C4-2B (cell line): ENCODE results near the gene MT1HL1.

ENCODE experiments used
- H3K27ac ChIP-seq: fragments of 450-650 bp; 2 replicates; pipeline ENCODE4 v1.5.1; 2017
- CTCF ChIP-seq: fragments of 450-650 bp; conservative IDR thresholded peaks from 2 replicates; pipeline ENCODE4 v1.5.1; 2017; ENCODE audit warnings: mild to moderate bottlenecking
- ZFX ChIP-seq: fragments of 450-650 bp; IDR thresholded peaks from 2 replicates; pipeline ENCODE4 v1.6.1; 2017

MT1HL1 gene

GRCh38 chr1:237013608-237014007 is 9.4 kb upstream of the MT1HL1 start:
- no peak overlapping the region for H3K27ac ChIP-seq
- TF ChIP-seq ZFX (no peak), CTCF (no peak)

GRCh38 chr1:237012788-237013383 is 8.6 kb upstream of the MT1HL1 start:
- no peak overlapping the region for H3K27ac ChIP-seq
- TF ChIP-seq CTCF: no peak

GRCh38 chr1:237012361-237012760 is 8.1 kb upstream of the MT1HL1 start:
- H3K27ac ChIP-seq: no peak overlapping the region
- TF ChIP-seq CTCF: no peak
- no peak for TF ChIP-seq ZFX

- no peak overlapping the region for H3K27ac ChIP-seq
- TF ChIP-seq CTCF: no peak
- no peak for TF ChIP-seq ZFX
Measured at GRCh38 chr1:237011432-237011831, 7.2 kb upstream of the MT1HL1 start.

- no peak overlapping the region for H3K27ac ChIP-seq
Measured at GRCh38 chr1:237009611-237010010, 5.4 kb upstream of the MT1HL1 start.

GRCh38 chr1:237007147-237007881 is 3.1 kb upstream of the MT1HL1 start:
- no peak overlapping the region for H3K27ac ChIP-seq
- TF ChIP-seq ZFX (no peak), CTCF (no peak)

More at GRCh38 chr1:237009611-237010010, 5.4 kb upstream of the MT1HL1 start:
- TF ChIP-seq ZFX: no peak
- no peak for TF ChIP-seq CTCF

GRCh38 chr1:237005674-237006073 is 1.4 kb upstream of the MT1HL1 start:
- H3K27ac ChIP-seq: no peak overlapping the region
- TF ChIP-seq CTCF (no peak), ZFX (no peak)
